GM19395 (cell line): ENCODE data around the gene HSP90AB1.

ENCODE experiments used
- ATAC-seq: cut with Tn5 transposase; IDR thresholded peaks from one replicate; pipeline ENCODE4 v1.9.1; 2021; ENCODE audit warnings: mild to moderate bottlenecking, moderate library complexity; ENCODE audit not compliant: unreplicated experiment

The HSP90AB1 gene

GRCh38 chr6:44265722-44266233 is 18.9 kb downstream of the HSP90AB1 start:
- no peak for ATAC-seq

- ATAC-seq = peak; percentile 40
These were observed 19.4 kb downstream of the HSP90AB1 start for GRCh38 chr6:44266347-44266746.

- ATAC-seq = no peak
These were observed 20.4 kb downstream of the HSP90AB1 start for GRCh38 chr6:44267252-44267651.

- ATAC-seq = no peak
These were observed 21.3 kb downstream of the HSP90AB1 start for GRCh38 chr6:44268095-44268628.

- ATAC-seq = no peak
These were observed 22.4 kb downstream of the HSP90AB1 start for GRCh38 chr6:44269178-44269920.

GRCh38 chr6:44269921-44270525 is 23.1 kb downstream of the HSP90AB1 start, which contains the start of gene TMEM151B:
Gene TMEM151B (plus strand): TSS chr6:44270450. CDS start chr6:44270743, 293 bp downstream.
- ATAC-seq = no peak

- ATAC-seq = no peak
These were observed 23.9 kb downstream of the HSP90AB1 start for GRCh38 chr6:44270526-44271405.

- ATAC-seq = no peak
These were observed 24.5 kb downstream of the HSP90AB1 start for GRCh38 chr6:44271406-44271723.

GRCh38 chr6:44271914-44272313 is 25.0 kb downstream of the HSP90AB1 start:
- no peak for ATAC-seq

- ATAC-seq = no peak
These were observed 25.6 kb downstream of the HSP90AB1 start for GRCh38 chr6:44272529-44272928.

GRCh38 chr6:44272999-44273566 is 26.2 kb downstream of the HSP90AB1 start:
- ATAC-seq = no peak

GRCh38 chr6:44273617-44274016 is 26.7 kb downstream of the HSP90AB1 start:
- no peak for ATAC-seq

- no peak for ATAC-seq
These were observed 28.4 kb downstream of the HSP90AB1 start for GRCh38 chr6:44275271-44275748.

GRCh38 chr6:44275749-44276648 is 29.1 kb downstream of the HSP90AB1 start:
- ATAC-seq = no peak

- no peak for ATAC-seq
These were observed 30.1 kb downstream of the HSP90AB1 start for GRCh38 chr6:44276667-44277640.

GRCh38 chr6:44277763-44278162 is 30.9 kb downstream of the HSP90AB1 start:
- no peak for ATAC-seq

- no peak for ATAC-seq
These were observed 31.4 kb downstream of the HSP90AB1 start for GRCh38 chr6:44278315-44278714.
